Right hindlimb (tissue), 1 donor: ENCODE results near the gene SPTSSB.

ENCODE experiments used
- DNase-seq: peaks from one replicate; pipeline ENCODE4 v3.0.0-alpha.2; 2018

The SPTSSB gene, protein sequence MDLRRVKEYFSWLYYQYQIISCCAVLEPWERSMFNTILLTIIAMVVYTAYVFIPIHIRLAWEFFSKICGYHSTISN

DNA sequence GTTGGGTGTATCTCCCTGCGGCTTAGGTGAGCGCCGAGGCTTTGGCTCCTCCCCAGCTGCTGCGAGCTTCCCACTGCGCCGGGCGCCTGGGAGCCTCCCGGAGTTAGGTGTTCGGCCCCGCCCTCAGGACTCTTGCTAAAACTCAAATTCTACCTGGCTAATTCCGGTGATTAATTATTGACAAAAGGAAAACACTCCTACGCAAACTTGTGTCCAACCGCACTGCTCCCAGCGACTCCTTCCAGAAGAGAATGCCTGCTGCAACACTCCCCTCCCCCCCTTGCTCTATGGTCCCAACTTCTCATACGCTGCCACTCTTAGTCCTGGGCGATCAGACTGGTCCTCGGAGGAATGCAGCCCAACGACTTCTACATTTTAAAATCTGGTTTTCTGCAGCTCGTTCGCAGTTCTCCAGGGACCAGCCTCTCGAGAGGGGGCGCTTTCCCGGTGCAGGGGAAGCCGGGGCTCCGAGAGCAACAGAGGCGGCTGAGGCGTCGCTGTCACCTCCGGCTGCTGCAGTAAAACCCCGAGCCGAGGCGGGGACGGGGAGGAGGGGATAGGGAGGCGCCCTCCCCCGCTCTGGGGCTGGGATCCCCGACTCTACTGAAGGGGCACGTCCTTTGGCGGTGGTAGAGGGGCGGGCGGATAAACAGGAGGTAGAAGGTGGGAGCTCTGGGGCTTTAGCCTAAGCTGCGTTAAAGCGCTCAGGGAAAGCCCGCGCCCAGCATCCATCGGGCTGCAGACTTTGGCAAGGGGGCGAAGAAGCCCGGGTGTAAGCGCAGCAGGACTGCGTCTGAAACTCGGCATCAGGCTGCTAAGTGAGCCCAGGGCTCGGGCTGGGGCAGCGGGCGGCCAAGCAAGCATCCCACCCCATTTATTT lies at the start of gene SPTSSB:
TSS of gene SPTSSB (minus strand) at position 77 of the 880 bp plus-strand sequence. CDS start 25,194 bp downstream, outside the sequence.
- peak; percentile 43 for DNase-seq

DNA sequence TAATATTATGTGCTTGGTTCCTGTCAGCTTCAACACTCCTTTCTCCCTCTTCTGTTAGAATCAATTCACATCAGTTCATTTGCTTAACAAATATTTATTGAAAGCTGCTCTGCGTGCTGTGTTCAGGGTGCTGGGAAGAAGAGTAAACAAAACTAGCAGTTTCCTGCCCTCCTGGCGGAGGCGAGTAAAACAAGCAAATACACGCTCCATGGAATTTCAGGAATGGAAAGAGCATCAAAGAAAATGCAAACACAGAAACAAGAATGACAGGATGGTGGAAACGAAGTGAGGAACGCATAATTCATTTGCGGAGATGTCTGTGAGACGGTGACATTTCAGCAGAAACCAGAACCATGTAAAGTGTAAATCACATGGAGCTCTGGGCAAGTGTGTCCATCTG lies 49.4 kb upstream of the SPTSSB start:
- DNase-seq, result no peak

DNA sequence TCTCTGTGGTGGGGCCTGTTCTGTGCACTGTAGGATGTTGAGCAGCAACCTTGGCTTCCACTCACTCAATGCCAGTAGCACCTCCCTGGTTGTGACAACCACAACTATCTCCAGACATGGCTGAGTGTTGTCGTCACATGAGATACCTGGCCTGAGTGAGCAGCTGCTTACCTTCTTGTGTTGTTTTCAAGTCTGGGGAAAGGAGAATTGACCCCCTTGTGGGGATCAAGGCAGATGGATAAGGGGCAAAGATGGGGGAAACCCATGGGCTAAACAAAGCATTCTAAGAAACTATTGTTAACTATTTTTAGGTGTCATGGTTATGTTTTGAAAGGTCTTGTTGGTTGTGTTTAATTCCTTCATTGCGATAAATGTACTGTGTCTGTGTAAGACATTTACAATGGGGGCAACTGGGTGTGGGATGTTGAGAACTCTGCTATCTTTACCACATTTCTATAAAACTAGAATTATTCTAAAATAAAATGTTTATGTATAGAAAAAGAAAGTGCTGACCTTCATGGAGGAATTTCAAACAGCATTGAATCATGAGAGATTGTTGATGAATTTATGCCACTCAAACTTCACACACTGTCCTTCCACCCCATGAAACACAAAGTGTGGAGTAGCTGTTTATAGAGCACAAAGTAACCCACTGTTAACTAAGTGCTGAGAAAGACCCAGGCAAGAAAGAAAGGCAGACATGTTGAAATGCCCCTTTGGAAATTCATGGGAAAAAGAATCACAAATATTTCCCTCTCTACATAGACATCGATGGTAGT lies 48.4 kb upstream of the SPTSSB start:
- no peak for DNase-seq

DNA sequence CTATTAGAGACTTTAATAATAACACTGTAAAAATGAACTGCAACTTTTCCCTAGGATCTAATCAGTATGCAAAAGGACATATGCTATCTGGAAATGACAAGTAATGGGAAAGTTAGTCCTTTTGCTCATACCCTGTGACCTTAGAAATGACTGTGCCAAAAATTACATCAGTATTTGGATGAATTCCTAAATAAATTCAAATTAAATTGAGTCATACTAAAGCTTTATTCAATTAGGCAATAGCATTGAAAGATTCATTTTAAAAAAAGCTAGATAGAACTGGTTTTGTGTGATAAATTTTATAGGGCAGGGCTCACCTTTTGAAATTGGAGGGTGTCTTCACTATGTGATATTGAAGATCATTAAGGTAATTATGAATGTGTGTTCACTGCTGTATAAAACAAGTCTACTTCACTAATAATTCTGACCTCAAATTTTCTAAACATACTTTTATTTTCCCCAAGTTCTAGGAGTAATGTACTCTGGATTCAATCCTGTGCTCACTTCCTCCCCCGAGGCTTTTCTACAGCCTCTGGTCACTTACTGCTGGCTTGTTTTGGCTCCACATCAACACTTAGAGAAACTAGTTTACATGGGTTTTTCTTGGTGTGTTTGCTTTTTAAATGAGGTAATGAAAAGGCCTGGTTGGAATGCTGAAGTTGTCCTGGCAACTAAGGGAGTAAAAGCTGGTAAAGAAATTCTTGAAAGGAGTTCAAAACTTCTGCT lies 44.4 kb upstream of the SPTSSB start:
- peak; percentile 49 for DNase-seq

DNA sequence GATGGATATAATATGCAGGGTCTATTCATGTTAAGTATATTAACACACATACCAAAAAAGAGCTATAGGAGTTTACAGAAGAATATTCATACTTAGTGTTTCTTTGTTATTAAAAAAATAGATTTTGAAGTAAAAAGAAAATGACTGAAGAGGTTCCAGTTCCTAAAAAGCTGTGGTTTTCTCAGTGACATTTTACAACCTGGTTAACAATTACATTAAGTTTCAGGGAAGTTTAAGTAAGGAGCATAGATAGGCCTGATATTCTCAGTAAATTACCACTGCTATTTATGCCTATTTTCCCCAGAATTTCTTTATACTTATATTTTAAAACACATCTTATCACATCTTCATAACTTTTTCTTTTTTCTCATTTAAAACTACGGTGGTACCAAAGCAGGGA lies 43.6 kb upstream of the SPTSSB start:
- no peak for DNase-seq

DNA sequence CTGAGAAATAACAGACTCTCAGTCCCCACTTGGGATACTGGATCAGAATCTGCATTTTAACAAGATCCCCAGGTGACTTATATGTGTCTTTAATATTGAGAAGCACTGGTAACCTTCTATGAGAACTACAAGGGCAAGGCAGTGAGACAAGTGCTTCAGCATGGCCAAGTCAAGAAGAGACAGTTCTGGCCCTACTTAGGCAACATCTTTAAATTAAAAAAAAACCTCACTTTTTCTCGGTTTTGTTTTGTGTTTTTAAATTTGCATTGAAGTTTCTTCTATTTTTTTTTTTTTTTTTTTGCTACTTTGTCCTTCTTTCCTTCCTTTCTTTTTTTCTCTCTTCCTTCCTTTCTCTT lies 42.5 kb upstream of the SPTSSB start:
- no peak for DNase-seq

DNA sequence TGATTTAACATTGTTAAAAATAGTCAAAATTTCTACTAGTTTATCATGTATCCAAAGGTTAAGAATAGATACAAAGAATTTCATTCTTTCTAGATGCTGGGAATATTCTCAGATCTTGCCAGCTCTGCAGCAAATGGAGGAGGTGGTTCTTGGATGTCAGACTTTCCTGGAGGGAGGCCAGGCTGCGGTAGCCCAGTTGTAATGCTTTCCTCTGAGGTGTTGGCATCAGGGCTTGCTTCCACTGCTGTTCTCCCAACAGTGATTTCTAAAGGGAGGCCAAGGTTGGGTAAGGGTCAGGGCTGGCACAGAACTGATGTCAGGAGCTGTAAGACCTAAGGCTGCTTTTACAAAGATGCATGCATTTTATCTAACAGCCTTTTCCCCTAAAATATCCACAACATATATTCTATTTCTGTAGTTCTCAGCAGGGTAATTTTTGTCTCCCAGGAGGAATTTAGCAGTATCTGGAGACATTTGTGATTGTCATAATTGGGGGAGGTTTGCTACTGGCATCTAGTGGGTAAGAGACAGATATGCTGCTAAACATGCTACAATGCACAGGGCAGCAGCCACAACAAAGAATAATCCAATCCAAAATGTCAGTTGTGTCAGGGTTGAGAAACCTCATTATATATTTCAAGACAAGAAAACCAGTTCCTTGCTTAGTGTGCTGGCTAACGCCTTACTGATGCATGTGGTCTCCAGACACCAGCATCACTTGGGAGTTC lies 42.0 kb upstream of the SPTSSB start:
- peak; percentile 74 for DNase-seq

DNA sequence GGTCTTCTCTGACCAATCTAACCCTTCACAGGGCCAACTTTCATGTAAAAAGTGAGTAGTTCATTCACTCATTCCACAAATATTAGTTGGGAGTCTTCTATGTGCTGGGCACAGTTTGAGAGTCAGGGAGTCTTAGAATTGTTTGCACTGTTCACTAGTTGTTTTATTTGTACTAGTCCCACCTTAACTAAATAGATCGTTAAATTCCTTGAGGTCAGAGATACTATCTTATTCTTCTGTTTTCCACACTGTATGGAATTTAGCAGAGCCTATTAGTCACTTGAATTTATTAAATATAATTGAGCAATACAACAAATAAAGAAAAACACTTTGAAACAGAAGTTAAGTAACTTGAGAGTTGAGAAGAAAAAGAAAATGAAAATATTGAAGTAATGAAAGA lies 40.8 kb upstream of the SPTSSB start:
- no peak for DNase-seq

DNA sequence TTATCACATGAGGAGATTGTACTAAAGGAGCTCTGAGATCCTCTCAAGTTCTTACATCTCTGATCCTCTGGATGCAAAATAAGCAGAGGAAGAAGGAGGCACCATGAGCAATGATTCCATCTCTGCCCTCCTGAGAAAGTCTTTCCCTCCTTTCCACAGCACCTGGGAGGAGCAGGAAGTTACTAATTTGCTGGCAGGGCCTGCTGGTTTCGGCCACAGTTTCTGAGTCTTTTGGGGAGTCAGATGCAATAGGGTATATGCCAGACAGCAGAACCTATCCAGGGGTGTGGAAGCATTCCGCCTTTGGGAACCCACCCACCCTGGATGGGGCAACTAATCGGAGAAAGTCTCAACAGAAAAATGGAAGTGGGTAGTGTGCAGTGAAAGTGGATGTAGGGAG lies 38.5 kb upstream of the SPTSSB start:
- no peak for DNase-seq

DNA sequence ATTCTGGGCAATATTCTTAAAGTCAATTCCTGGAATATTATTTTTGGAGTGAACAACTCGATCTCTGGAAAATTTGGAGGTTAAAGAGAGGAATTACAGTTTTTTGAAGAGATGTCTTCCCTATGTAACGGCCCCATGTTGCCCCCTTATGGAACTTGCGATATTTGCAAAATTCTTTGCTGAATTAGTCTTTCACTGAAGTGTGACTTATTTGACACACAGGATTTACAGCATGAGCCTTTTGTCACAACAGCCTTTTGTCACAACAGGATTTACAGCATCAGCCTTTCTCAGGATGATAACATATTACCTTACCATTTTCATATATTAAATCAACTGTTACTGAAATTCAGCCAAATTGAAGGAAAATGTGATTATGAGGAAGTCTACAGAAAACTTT lies 37.8 kb upstream of the SPTSSB start:
- DNase-seq, result peak; percentile 47

DNA sequence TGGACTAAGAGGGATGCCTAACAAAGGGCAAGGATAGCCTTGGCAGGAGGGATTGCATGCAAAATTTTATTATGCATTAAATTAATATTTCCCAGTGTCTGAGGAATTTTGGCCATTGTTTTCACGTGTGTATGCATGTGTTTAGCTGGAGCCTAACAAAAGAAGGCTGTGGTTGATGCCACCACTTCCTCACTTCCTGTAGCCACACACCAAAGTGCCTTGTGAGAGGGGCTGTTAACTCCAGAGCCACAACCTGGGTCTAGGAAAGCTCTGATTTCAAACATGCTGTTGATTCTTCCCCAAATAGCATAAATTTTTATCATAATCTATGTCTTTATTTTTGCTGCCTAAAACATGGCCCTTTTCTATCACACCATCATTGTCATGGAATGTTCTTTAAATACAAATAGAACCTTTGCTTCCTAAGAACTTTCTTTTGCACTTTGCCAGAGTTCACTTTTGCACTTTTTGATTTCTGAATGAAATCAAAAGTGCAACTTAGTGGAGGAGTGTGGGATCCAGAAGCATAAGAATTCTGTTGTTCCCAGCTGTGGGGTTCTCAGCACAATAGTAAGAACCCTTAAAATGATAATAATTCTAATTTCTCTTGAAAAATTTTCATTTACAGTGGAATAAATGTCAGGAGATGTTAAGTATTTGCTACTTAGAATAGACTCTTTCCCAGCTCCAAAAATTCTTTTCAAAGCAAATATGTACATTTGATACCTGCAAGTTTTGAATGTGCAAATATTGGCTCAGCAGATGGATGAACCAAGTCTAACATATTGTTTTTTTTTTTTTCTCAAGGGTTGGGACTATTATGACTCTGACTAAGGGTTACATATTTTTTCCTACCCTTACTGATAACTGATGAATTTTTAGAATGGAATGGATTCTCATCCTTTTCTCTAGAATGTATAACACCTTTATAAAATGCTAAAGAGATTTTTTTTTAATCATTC lies 35.6 kb upstream of the SPTSSB start:
- DNase-seq, result no peak

DNA sequence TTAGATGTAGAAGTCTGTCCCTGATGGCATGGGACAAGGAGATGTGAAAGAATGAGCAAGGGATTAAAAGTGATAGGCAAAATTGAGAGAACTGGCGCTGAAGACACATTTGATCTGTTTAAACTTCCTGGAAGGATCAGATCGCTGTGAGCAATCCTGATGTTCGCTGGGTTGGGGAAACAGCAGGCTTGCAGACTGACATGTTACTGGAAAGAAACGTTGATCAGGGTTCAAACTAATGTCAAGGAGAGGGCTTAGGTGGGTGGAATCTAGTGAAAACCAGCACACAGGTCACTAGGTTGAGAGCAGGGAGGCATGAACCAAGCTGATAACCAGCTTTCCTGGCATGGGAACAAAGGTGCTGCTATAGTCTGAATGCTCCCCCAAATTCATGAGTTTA lies 34.5 kb upstream of the SPTSSB start:
- DNase-seq, result no peak

DNA sequence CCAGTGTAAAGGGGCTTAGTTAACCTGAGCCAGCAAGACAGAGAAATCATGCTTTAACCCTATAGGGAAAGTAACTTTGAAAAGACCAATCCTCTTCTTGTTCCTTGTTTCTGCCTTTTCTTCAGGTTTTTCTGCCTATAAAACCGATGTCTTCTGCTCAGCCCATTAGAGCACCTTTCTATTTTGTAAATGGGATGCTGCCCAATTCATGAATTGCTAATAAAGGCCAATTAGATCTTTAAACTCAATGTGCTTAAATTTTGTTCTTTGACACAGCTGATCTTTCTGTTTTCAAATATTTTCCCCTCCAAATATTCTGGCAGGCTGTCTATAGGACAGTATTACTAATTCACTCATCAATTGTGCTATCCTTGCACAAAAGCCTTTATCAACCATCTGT lies 33.8 kb upstream of the SPTSSB start:
- no peak for DNase-seq

DNA sequence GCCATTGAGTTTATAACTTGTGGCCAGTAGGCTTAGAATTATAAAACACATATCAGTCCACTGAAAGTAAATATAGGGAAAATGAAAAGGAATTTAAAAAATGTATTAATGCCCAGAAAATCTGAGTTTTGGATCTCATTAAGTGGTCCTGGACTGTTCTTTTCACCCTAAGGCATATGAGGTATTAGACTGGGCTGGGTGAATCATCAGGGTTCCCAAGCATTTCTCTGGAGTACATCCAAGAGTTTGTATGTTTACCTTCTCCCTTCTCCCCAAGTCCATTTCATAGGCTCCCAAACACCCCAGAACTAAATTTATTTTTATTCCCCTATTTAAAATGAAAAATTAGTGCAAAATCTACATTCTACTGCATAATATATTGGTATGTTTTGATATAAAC lies 31.9 kb upstream of the SPTSSB start:
- DNase-seq, result no peak

DNA sequence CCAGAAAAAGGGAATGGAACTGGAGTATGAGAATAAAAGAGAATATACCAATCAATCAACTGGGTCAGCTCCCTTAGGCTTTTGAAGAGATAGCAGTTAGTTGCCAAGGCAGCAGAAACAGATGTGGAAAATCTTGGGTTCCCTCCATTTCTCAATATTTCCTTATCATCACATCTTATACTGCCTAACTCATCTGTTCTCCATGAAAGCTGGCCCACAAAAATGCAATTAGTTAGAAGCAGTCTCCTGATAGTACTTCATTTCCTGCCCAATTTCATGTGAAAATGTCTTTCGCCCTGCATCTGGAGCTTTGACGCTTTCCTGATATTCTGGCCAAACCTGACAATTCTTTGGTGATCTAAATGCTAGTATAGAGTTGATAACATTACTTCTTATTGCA lies 30.1 kb upstream of the SPTSSB start:
- no peak for DNase-seq

DNA sequence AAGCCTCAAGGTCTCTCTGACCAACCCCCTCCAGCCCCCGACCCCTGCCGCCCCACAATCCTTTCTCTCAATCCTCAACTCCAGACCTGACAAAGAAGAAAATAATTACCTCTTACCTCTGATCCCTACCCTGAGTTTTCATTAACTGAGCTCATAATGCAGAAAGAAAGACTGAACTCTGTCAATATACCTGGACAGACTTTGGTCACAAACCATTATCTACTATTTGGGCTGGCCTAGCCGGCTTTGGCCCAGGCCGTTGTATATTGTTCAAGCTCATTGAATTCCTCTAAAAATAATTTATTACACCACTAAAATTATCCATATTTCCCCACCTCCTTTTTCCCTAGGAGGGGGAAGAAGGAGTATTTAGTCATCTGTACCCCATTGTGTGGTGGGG lies 29.3 kb upstream of the SPTSSB start:
- no peak for DNase-seq

DNA sequence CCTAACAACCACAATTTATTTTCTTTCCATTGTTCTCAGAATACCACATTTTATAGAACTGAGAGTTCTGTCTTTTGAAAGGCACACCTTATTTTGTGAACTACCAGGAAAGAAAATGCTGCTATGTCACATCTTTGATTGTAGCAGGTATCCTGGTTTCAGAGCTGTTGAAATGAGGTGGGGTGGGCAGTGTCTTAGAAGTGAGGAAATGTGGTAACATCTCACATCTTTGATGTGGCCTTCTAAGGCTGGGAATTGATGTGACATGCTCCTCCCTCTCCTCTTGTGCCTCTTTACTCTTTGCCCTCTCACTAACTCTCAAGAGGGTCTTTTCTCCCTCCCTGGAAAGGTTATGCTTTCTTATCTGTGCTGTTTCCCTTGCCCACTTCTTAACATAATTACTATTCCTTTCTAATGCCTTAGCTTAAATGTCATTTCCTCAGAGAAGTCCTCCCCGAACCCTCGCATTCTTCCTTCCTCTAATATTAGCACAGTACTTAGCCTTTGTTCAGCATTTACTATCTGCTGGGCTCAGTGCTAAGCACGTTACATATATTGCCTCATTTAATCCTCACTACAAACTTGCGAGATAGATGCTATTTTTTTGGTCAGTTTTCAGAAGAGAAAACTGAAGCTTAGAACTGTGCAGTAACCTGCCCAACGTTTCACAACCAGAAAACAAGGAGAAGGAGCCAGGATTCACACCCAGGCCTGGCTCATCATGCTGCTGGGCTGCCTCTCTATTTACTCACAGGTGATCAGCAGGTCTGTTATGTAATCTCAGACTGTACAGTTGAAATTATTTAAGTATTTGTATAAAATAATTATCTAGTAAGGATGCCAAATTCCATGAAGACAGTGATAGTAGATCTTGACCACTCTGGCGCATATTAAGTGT lies 24.0 kb upstream of the SPTSSB start:
- no peak for DNase-seq

DNA sequence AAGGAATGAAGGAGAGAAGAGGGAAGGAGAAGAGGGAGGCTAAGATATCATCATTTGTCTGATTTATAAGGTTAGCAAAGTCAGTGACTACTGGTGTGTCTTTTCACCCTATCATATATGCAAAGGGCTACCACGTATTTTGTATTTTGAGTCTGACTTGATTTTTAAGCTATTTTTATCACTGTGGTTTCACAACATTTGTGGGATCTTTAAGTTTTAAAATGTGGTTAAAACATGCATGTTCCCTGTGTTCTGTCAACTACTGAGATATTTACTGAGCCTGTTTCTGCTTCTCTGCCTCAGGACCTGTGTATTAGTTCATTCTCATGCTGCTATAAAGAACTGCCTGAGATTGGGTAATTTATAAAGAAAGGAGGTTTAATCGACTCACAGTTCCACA lies 22.5 kb upstream of the SPTSSB start:
- no peak for DNase-seq

DNA sequence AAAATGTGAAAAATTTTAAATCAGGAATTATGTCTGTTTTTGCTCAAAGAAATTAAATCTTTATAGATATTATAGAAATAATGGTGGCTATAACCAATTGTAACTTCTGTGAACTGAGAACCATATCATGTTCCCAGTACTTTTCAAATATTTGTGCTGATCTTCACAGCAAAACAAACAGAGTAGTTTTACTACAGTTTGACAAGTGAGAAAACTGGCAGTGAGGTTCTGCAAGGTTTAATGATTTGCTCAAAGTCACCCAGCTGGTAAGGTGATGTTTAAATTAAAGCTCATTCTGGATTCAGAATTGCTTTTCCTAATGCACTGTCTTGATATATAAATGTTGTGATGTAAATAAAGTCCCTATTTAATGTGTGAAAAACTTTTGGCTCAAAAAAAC lies 22.0 kb upstream of the SPTSSB start:
- DNase-seq, result no peak

DNA sequence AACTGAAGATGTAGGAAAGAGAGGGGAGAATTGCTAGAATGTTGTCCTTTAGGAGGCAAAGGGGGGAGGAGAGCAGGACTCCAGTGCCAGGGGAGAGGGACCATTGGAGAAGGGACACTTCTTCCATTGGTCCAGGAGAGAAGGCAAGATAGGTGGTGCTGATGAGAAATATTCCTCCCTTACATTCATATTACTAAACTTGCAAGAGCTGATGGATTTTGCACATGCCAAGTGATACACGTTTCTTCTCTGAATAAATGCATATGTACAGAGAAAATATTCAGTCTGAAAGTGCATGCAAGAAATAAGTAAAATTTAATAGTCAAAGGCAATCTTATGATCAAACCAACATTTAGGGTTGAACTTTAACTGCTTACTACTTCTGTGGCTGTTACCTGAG lies 21.5 kb upstream of the SPTSSB start:
- DNase-seq, result no peak
